Stomach (tissue), 9 donors: Measurements from ENCODE around the gene BNC2. TPM values are rescaled to one million over a fixed set of nuclear protein-coding genes. Genes with fewer than 3 reads are reported as not detected.

Experiments used
- DNase-seq, 2 donors: peaks; one replicate each; pipeline versions ENCODE4 v3.0.0 to v3.0.0-alpha.2; 2013 to 2019
- H3K27ac ChIP-seq, 5 donors: fragments of 200-600 bp in 4 of 5; sonication (generic) in 4 of 5; one replicate each; pipeline ENCODE4 v1.5.1; 2013 to 2019; ENCODE audit warnings: mild to moderate bottlenecking in 1 of 5, moderate library complexity in 1 of 5
- H3K27me3 ChIP-seq, 3 donors: fragments of 200-600 bp; sonication (generic); one replicate each; pipeline ENCODE4 v1.5.1; 2017 to 2019; ENCODE audit warnings: mixed run types in 1 of 3
- H3K36me3 ChIP-seq, 4 donors: fragments of 200-600 bp; sonication (generic); 1 replicate in 3 of 4; 2 replicates in 1 of 4; pipeline ENCODE4 v1.5.1; 2016 to 2019
- H3K4me1 ChIP-seq, 4 donors: fragments of 200-600 bp; sonication (generic); one replicate each; pipeline ENCODE4 v1.5.1; 2016 to 2019
- H3K4me3 ChIP-seq, 4 donors: fragments of 200-600 bp; sonication (generic) in 3 of 4; one replicate each; pipeline ENCODE4 v1.5.1; 2016 to 2019; ENCODE audit warnings: mild to moderate bottlenecking in 1 of 4
- H3K9me3 ChIP-seq, 4 donors: fragments of 200-600 bp; sonication (generic); one replicate each; pipeline ENCODE4 v1.5.1; 2016 to 2019
- CTCF ChIP-seq, 7 experiments: fragments of 450-650 bp in 4 of 7; fragments of 200-600 bp in 3 of 7; sonication (generic) in 3 of 7; IDR thresholded peaks; one replicate each; pipeline ENCODE4 v1.5.1; 2016 to 2019; ENCODE audit warnings: antibody characterized with exemption in 7 of 7, control low read depth in 2 of 7, mild to moderate bottlenecking in 1 of 7
- EP300 ChIP-seq: sonication (generic); formaldehyde crosslinking; IDR thresholded peaks from one replicate; pipeline ENCODE4 v1.6.1; 2017; ENCODE audit warnings: antibody characterized with exemption
- POLR2A ChIP-seq, 4 donors: fragments of 450-650 bp; IDR thresholded peaks; one replicate each; pipeline ENCODE4 v1.6.1; 2016; ENCODE audit warnings: antibody characterized with exemption in 4 of 4, control low read depth in 2 of 4, mild to moderate bottlenecking in 1 of 4, moderate library complexity in 1 of 4
- POLR2AphosphoS5 ChIP-seq, 3 donors: sonication (generic); formaldehyde crosslinking; IDR thresholded peaks; one replicate each; pipeline ENCODE4 v1.6.1; 2016; ENCODE audit warnings: antibody characterized with exemption in 3 of 3
- WGBS, 5 donors: extraction: QIAGEN DNeasy Blood & Tissue Kit in 3 of 5; methylation state at CpG; one replicate each; pipeline versions ENCODE4 v1.1.5 to v1.1.7; 2013 to 2018; 5-methylcytosine and 5-hydroxymethylcytosine counted together
- intact Hi-C: fragments of 100-400 bp; cut with DNase I; formaldehyde crosslinking; loops from one replicate; pipeline ENCODE4 v1.15.1; 2023; ENCODE audit warnings: low total_unique reads
- polyA plus RNA-seq, 3 donors: library from polyadenylated mRNA; stranded (reverse); fragments of 200-250 nt; gene quantifications; one replicate each; pipeline ENCODE4 v1.2.3, GENCODE V29; 2013
- total RNA-seq, 5 donors: library from RNA; depleted of rRNA; stranded (reverse); fragments of >200 nt; gene quantifications; one replicate each; pipeline versions ENCODE4 v1.1.0 to v1.2.3, GENCODE V29; 2014 to 2016
- donor health status: healthy with polysubstance abuse.
- donor health status: Bipolar disorder and iron deficiency.
- donor health status: healthy.

The BNC2 gene
- total and polyA plus RNA-seq, 8 donors: 1.1 to 60.7 (median 7.6) TPM

- intact Hi-C loops: no loop called here
- no peak for TF ChIP-seq EP300
- TF ChIP-seq POLR2AphosphoS5 (IDR thresholded peaks at IDR 0.05): no peak
- no peak for TF ChIP-seq POLR2A (IDR thresholded peaks at IDR 0.05)
- no peak for TF ChIP-seq CTCF (IDR thresholded peaks at IDR 0.05)
- H3K9me3 ChIP-seq: no peaks in the 10 kb centered on the region
- H3K4me1 ChIP-seq: peaks cover 0 to 38% (median 13%) of the 10 kb centered on the region in 4 donors
- H3K27ac ChIP-seq: no peak overlapping the region
- WGBS, 5 donors: 59 to 75% (median 69%) methylated on average over 2 of the region's 2 CpGs
- H3K4me3 ChIP-seq: no peak overlapping the region
- no peak for DNase-seq
- H3K36me3 ChIP-seq: no peaks in the 10 kb centered on the region
- no peaks in the 10 kb centered on the region for H3K27me3 ChIP-seq
Observed at GRCh38 chr9:16817514-16817913, 53.0 kb downstream of the BNC2 start.

GRCh38 chr9:16817002-16817401 lies 53.5 kb downstream of the BNC2 start:
- TF ChIP-seq POLR2AphosphoS5 (IDR thresholded peaks at IDR 0.05) (no peak), EP300 (no peak), CTCF (IDR thresholded peaks at IDR 0.05) (no peak), POLR2A (IDR thresholded peaks at IDR 0.05) (no peak)
- H3K4me3 ChIP-seq: no peak overlapping the region
- no peaks in the 10 kb centered on the region for H3K9me3 ChIP-seq
- intact Hi-C loops: no loop called here
- WGBS, 5 donors: 82 to 94% (median 91%) methylated on average over 2 of the region's 2 CpGs
- no peak overlapping the region for H3K27ac ChIP-seq
- DNase-seq: no peak
- H3K4me1 ChIP-seq: peaks cover 0 to 38% (median 13%) of the 10 kb centered on the region in 4 donors
- H3K27me3 ChIP-seq: no peaks in the 10 kb centered on the region
- no peaks in the 10 kb centered on the region for H3K36me3 ChIP-seq

GRCh38 chr9:16816011-16816410 lies 54.5 kb downstream of the BNC2 start:
- DNase-seq: no peak
- Histone ChIP-seq H3K36me3 (no peaks in the 10 kb centered on the region), H3K27me3 (no peaks in the 10 kb centered on the region), H3K4me1 (peaks cover 0 to 38% (median 13%) of the 10 kb centered on the region in 4 donors), H3K9me3 (no peaks in the 10 kb centered on the region), H3K27ac (no peak overlapping the region), H3K4me3 (no peak overlapping the region)
- 53 to 59% (median 56%) methylated on average over 4 of the region's 4 CpGs for WGBS, 5 donors
- intact Hi-C loops: no loop called here
- TF ChIP-seq CTCF (IDR thresholded peaks at IDR 0.05) (no peak), POLR2A (IDR thresholded peaks at IDR 0.05) (no peak), POLR2AphosphoS5 (IDR thresholded peaks at IDR 0.05) (no peak), EP300 (no peak)

- peaks cover 0 to 34% (median 13%) of the 10 kb centered on the region in 4 donors for H3K4me1 ChIP-seq
- WGBS, 5 donors: 17 to 37% (median 24%) methylated on average over 2 of the region's 2 CpGs
- TF ChIP-seq POLR2A (IDR thresholded peaks at IDR 0.05) (no peak), CTCF (IDR thresholded peaks at IDR 0.05) (no peak), POLR2AphosphoS5 (IDR thresholded peaks at IDR 0.05) (no peak), EP300 (no peak)
Observed at GRCh38 chr9:16815079-16815478, 55.4 kb downstream of the BNC2 start.

More at GRCh38 chr9:16815079-16815478, 55.4 kb downstream of the BNC2 start:
- intact Hi-C loops: no loop called here
- Histone ChIP-seq H3K9me3 (no peaks in the 10 kb centered on the region), H3K36me3 (no peaks in the 10 kb centered on the region), H3K27ac (no peak overlapping the region), H3K27me3 (no peaks in the 10 kb centered on the region), H3K4me3 (no peak overlapping the region)
- no peak for DNase-seq
